ENCODE measurements around the gene NDUFAF8.
"Not testable (repeated sequence)": the region's sequence is repeated elsewhere in the genome, so short reads cannot be mapped to it uniquely, and the experiment has no call there.

The NDUFAF8 gene

GRCh38 chr17:81222906-81223761, 16.0 kb upstream of the NDUFAF8 start, which contains the start of gene CEP131:
Gene CEP131 (minus strand): TSS chr17:81222965. CDS start chr17:81220056, 2,909 bp downstream.
- DNase-seq (ENCODE audit: low read depth in 2 of 2): peak; percentile 100

GRCh38 chr17:81223762-81224130, 15.4 kb upstream of the NDUFAF8 start:
- no peak for DNase-seq (ENCODE audit: low read depth in 2 of 2)

GRCh38 chr17:81227630-81228029, 11.5 kb upstream of the NDUFAF8 start:
- DNase-seq (ENCODE audit: low read depth in 2 of 2): not testable (repeated sequence)

- no peak for DNase-seq (ENCODE audit: low read depth in 2 of 2)
Measured at GRCh38 chr17:81228420-81228819, 10.7 kb upstream of the NDUFAF8 start.

- DNase-seq (ENCODE audit: low read depth in 2 of 2): no peak
Measured at GRCh38 chr17:81228834-81229665, 10.1 kb upstream of the NDUFAF8 start.

GRCh38 chr17:81229666-81229920, 9.5 kb upstream of the NDUFAF8 start:
- DNase-seq (ENCODE audit: low read depth in 2 of 2): no peak

- no peak for DNase-seq (ENCODE audit: low read depth in 2 of 2)
Measured at GRCh38 chr17:81230043-81230820, 8.9 kb upstream of the NDUFAF8 start.

GRCh38 chr17:81231121-81231645, 7.9 kb upstream of the NDUFAF8 start:
- DNase-seq (ENCODE audit: low read depth in 2 of 2): no peak

GRCh38 chr17:81231766-81232581, 7.1 kb upstream of the NDUFAF8 start:
- no peak for DNase-seq (ENCODE audit: low read depth in 2 of 2)

- no peak for DNase-seq (ENCODE audit: low read depth in 2 of 2)
Measured at GRCh38 chr17:81232616-81233241, 6.4 kb upstream of the NDUFAF8 start.

GRCh38 chr17:81233316-81233715, 5.8 kb upstream of the NDUFAF8 start:
- no peak for DNase-seq (ENCODE audit: low read depth in 2 of 2)

GRCh38 chr17:81233811-81234505, 5.2 kb upstream of the NDUFAF8 start:
- no peak for DNase-seq (ENCODE audit: low read depth in 2 of 2)

GRCh38 chr17:81234506-81234855, 4.6 kb upstream of the NDUFAF8 start:
- no peak for DNase-seq (ENCODE audit: low read depth in 2 of 2)

GRCh38 chr17:81234940-81235821, 3.9 kb upstream of the NDUFAF8 start:
- DNase-seq (ENCODE audit: low read depth in 2 of 2): no peak

- DNase-seq (ENCODE audit: low read depth in 2 of 2): no peak
Measured at GRCh38 chr17:81235822-81236740, 3.0 kb upstream of the NDUFAF8 start.

GRCh38 chr17:81236784-81237183, 2.3 kb upstream of the NDUFAF8 start:
- no peak for DNase-seq (ENCODE audit: low read depth in 2 of 2)

GRCh38 chr17:81237591-81238489, 1.3 kb upstream of the NDUFAF8 start:
- DNase-seq (ENCODE audit: low read depth in 2 of 2): no peak
